HG03442 (cell line): ENCODE data around the gene FRK.
"Not testable (repeated sequence)": the region's sequence is repeated elsewhere in the genome, so short reads cannot be mapped to it uniquely, and the experiment has no call there.

ENCODE experiments used
- ATAC-seq: cut with Tn5 transposase; IDR thresholded peaks from one replicate; pipeline ENCODE4 v1.9.1; 2021; ENCODE audit warnings: mild to moderate bottlenecking, moderate library complexity; ENCODE audit not compliant: unreplicated experiment

Gene FRK

DNA sequence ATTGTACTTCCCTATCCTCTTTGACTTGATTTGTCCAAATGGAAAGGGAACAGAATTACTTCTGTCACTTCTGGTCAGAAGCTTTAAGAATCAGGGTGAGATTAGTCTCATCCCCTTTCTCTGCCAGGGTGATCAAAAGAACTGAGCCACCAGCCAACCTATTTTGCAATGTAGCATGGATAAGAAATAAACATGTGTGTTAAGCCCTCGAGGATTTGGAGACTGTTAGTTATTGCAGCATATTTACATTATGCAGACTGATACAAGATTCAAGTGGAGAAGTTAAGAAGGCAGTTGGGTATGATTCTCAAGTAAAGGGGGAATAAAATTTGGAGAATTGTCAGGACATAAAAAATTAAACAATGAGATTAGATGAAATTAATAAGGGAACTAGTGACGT lies 106.0 kb downstream of the FRK start:
- ATAC-seq = no peak

- no peak for ATAC-seq
Observed at GRCh38 chr6:115948751-115949150, 111.9 kb downstream of the FRK start.

- no peak for ATAC-seq
Observed at GRCh38 chr6:115947966-115948541, 112.6 kb downstream of the FRK start.

DNA sequence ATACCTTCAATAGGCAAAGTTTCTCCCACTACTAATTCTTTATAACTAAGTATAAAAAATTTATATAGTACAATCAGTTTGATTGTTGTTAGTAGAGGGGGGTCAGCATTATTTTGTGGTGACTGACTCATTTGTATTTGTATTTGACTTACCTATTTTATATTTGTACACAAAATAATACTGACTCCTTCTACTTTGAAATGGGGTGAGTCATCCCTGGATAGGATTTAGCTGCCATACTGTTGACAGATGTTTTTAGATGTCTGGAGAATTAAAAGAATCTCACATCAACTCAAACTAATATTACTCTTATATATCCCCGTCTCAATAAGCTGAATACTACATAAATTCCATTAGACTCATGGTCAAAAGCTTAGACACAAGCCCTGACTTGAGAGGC lies 114.9 kb downstream of the FRK start:
- ATAC-seq = no peak

DNA sequence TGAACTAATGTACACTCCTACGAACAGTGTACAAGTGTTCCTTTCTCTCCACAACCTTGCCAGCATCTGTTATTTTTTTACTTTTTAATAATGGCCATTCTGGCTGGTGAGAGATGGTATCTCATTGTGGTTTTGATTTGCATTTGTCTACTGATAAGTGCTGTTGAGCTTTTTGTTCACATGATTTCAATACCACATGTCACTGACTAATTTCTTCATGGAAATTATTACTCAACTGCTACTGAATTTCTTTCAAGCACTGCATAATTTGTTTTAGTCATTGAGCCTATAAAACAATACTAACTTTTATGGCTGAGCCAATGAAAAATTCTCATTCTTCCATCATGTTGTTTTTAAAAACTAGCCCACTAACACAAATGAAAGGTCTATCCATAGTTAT lies 115.4 kb downstream of the FRK start:
- ATAC-seq = no peak

GRCh38 chr6:115944829-115945228 lies 115.9 kb downstream of the FRK start:
- not testable (repeated sequence) for ATAC-seq

- not testable (repeated sequence) for ATAC-seq
Observed at GRCh38 chr6:115937502-115937901, 123.2 kb downstream of the FRK start.

- no peak for ATAC-seq
Observed at GRCh38 chr6:115935361-115935760, 125.3 kb downstream of the FRK start.

GRCh38 chr6:115934829-115935228 lies 125.9 kb downstream of the FRK start:
- ATAC-seq = no peak

DNA sequence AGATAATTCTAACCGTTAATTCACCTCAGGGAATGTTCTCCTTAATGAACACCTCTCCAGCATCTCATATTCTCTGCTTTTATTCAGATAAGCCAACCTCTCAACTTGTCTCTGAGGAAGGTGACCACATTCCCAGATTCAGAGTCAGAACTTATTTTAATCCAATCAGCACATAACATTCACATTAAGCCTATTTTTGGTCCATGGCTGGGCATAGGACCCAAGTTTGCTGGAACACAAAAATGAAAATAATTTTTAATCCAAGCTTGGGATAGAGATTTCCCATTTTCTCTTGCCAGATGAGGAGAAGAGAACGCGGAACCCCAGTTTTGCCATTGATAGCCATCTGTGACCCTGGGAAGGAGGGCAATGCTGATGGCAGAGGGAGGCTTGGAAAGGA lies 126.5 kb downstream of the FRK start:
- no peak for ATAC-seq

- ATAC-seq = no peak
Observed at GRCh38 chr6:115932481-115932880, 128.2 kb downstream of the FRK start.

DNA sequence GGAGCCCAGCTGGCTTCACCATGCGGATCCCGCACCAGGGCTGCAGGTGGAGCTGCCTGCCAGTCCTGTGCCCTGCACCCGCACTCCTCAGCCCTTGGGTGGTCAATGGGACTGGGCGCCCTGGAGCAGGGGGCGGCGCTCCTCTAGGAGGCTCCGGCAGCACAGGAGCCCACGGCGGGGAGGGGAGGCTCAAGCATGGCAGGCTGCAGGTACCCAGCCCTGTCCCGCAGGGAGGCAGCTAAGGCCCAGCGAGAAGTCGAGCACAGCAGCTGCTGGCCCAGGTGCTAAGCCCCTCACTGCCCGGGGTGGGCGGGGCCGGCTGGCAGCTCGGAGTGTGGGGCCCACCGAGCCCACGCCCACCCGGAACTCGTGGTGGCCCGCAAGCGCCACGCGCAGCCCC lies 132.7 kb downstream of the FRK start:
- ATAC-seq = not testable (repeated sequence)

DNA sequence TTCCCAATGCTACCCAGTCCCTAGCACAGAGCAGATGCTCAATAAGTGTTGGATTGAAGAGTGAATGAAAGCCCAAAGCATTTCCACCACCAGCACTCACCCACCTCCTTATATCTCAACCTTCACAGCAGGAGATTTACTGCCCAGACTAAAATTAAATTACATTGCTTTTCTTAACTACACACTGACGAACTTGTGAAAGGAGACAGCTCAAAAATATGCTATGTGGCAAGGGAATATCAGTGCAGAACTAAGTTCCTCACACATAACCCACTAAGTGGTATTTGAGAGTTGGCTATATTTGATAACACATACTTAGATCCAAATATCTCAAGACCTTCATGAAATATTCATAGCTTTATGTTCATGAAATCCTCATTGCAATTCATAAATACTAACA lies 137.7 kb downstream of the FRK start:
- no peak for ATAC-seq

- ATAC-seq = no peak
Observed at GRCh38 chr6:115914098-115914497, 146.6 kb downstream of the FRK start.

- ATAC-seq = no peak
Observed at GRCh38 chr6:115909923-115910546, 150.7 kb downstream of the FRK start.

GRCh38 chr6:115908906-115909559 lies 151.7 kb downstream of the FRK start:
- ATAC-seq = peak; percentile 50

DNA sequence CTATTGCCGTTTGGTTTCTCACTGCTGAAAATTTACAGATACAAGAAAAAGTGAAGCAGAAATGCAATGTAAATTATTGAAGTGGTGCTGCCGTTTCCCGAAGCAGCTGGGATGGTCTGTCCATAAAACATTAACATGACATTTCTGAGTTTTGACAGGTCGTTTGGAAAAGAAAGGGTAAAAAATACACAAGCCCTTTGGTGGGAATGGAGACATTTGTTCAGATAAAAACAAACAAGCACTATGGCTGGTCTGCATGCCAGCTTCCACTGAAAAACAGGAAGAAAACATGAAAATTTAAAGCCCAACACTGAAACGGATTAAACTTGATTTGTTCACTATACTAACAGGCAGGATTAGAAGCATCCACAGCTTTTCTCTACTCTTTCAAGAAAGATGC lies 155.2 kb downstream of the FRK start:
- ATAC-seq = no peak

DNA sequence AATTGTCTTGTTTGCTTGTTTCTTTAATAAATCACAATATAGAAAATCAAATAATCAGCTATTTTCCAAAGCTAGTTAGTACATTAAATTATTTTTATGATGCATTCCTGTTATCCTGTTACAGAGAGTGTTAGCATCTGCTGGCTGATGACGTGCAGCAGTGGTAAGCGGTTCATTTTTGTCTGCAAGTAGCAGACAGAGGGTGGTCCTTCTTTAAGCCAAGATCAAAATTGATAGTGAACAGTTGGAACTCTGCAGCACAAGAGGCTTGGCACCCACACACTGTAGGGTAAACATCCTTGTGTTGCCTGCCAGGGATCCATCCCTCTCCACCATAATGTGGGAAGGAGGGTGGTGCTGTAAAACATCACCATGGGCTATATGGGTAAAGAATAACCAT lies 158.3 kb downstream of the FRK start:
- no peak for ATAC-seq

- no peak for ATAC-seq
Observed at GRCh38 chr6:115901896-115902295, 158.8 kb downstream of the FRK start.

- peak; percentile 55 for ATAC-seq
Observed at GRCh38 chr6:115899730-115900282, 160.9 kb downstream of the FRK start.

DNA sequence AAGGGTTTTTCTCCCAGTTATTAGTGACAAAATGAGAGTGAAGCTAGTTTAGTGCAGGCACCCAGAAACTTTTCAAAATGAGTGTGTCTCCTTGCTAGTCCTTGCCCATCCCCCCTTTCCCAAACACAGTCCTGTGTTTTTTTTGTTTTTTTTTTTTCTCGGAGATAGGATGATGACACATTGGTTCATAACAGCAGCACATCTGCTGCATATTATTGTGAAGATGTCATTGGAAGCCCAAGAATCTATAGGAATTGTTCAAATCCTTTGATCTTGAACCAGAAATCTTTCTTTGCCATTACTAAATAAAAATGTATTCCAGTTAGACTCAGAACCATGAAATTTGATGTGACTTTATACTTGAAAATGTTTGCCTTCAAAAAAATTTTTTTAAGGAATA lies 162.4 kb downstream of the FRK start:
- no peak for ATAC-seq

DNA sequence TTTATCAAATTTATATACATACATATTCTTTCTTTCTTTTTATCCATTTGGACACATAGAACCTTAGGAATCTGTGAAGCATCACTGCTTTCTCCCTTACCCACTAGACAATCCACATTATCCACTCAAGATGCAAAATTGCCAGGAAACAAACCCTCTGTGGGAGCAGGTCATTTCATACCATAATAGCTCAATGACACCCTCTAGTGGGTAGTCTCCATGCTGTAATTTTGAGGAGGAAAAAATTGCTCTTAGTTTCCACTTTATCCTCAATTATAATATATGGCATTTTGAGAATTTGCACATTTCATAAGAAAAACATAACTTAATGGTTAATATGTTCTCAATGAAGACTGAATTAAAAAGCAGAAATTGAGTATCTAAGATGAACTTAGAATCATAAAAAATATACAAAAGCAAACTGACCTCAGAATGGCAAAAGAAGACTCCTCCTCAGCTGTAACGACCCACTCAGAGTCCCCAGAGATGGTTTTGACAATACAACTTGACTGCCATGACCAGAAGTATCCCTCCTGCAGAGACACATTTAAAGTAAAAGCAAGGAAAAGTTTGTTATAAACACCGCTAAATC lies 164.1 kb downstream of the FRK start:
- peak; percentile 44 for ATAC-seq
